ENCODE data around the gene SMG9. TPM values are rescaled to one million over a fixed set of nuclear protein-coding genes. Genes with fewer than 3 reads are reported as not detected.
"Not testable (repeated sequence)": the region's sequence is repeated elsewhere in the genome, so short reads cannot be mapped to it uniquely, and the experiment has no call there.

Gene SMG9
- total and polyA plus RNA-seq, 2 donors (not counting 1 experiment from before 2014, with no cell fraction given) = 6.0 to 6.1 TPM

GRCh38 chr19:43766755-43767043, 11.9 kb upstream of the SMG9 start:
- H4K20me1 ChIP-seq (ENCODE audit: control insufficient read depth, extremely low read depth, insufficient read depth, low read length) = no peaks in the 10 kb centered on the region
- DNase-seq (ENCODE audit: low read depth in 2 of 2) = no peak
- no peaks in the 10 kb centered on the region for H3K79me2 ChIP-seq (ENCODE audit: control insufficient read depth, insufficient read depth, low read length)
- peaks cover 16% of the 10 kb centered on the region for H3K4me1 ChIP-seq (ENCODE audit: control insufficient read depth, extremely low read depth, insufficient read depth, low read length)
- TF ChIP-seq CTCF (conservative IDR thresholded peaks at IDR 0.05 in 1 of 2, IDR thresholded peaks at IDR 0.05 in 1 of 2; ENCODE audit: low read depth in 1 of 2, low read length in 2 of 2) (no peak), EZH2 (IDR thresholded peaks at IDR 0.05; ENCODE audit: low read length, missing control alignments) (no peak)
- no peak overlapping the region for H3K4me2 ChIP-seq (ENCODE audit: extremely low read depth, insufficient read depth, low read length)
- H3K27me3 ChIP-seq (ENCODE audit: control insufficient read depth, insufficient read depth, low read length) = no peaks in the 10 kb centered on the region
- no peak overlapping the region for H2AFZ ChIP-seq (ENCODE audit: low read length)
- no peak overlapping the region for H3K27ac ChIP-seq (ENCODE audit: insufficient read depth, low read length)
- no peaks in the 10 kb centered on the region for H3K9me3 ChIP-seq (ENCODE audit: control insufficient read depth, insufficient read depth, low read depth, low read length)
- H3K36me3 ChIP-seq (ENCODE audit: control insufficient read depth, insufficient read depth, low read length) = no peaks in the 10 kb centered on the region
- no peak overlapping the region for H3K9ac ChIP-seq (ENCODE audit: insufficient read depth, low read length)
- H3K4me3 ChIP-seq (replicated peaks in 1 of 4; ENCODE audit: control extremely low read depth in 1 of 4, insufficient read depth in 1 of 4, low read depth in 3 of 4, low read length in 4 of 4) = no peak overlapping the region

GRCh38 chr19:43765109-43765876, 10.5 kb upstream of the SMG9 start:
- peak; percentile 87 to 99 for DNase-seq (ENCODE audit: low read depth in 2 of 2)
- H3K9ac ChIP-seq (ENCODE audit: insufficient read depth, low read length) = peak overlapping the region; percentile 39
- TF ChIP-seq EZH2 (IDR thresholded peaks at IDR 0.05; ENCODE audit: low read length, missing control alignments) (no peak), CTCF (conservative IDR thresholded peaks at IDR 0.05 in 1 of 2, IDR thresholded peaks at IDR 0.05 in 1 of 2; ENCODE audit: low read depth in 1 of 2, low read length in 2 of 2) (no peak)
- no peaks in the 10 kb centered on the region for H3K27me3 ChIP-seq (ENCODE audit: control insufficient read depth, insufficient read depth, low read length)
- no peaks in the 10 kb centered on the region for H3K9me3 ChIP-seq (ENCODE audit: control insufficient read depth, insufficient read depth, low read depth, low read length)
- peak overlapping the region; percentile 90 for H3K27ac ChIP-seq (ENCODE audit: insufficient read depth, low read length)
- peak overlapping the region; percentile 58 for H3K4me2 ChIP-seq (ENCODE audit: extremely low read depth, insufficient read depth, low read length)
- H3K36me3 ChIP-seq (ENCODE audit: control insufficient read depth, insufficient read depth, low read length) = no peaks in the 10 kb centered on the region
- H3K4me3 ChIP-seq (replicated peaks in 1 of 4; ENCODE audit: control extremely low read depth in 1 of 4, insufficient read depth in 1 of 4, low read depth in 3 of 4, low read length in 4 of 4) = no peak overlapping the region
- peak overlapping the region; percentile 67 for H2AFZ ChIP-seq (ENCODE audit: low read length)
- H4K20me1 ChIP-seq (ENCODE audit: control insufficient read depth, extremely low read depth, insufficient read depth, low read length) = no peaks in the 10 kb centered on the region
- H3K79me2 ChIP-seq (ENCODE audit: control insufficient read depth, insufficient read depth, low read length) = no peaks in the 10 kb centered on the region
- peaks cover 16% of the 10 kb centered on the region for H3K4me1 ChIP-seq (ENCODE audit: control insufficient read depth, extremely low read depth, insufficient read depth, low read length)

GRCh38 chr19:43764684-43765083, 9.9 kb upstream of the SMG9 start:
- peak overlapping the region; percentile 58 for H3K4me2 ChIP-seq (ENCODE audit: extremely low read depth, insufficient read depth, low read length)

More at GRCh38 chr19:43764684-43765083, 9.9 kb upstream of the SMG9 start:
- Histone ChIP-seq H3K27ac (ENCODE audit: insufficient read depth, low read length) (peak overlapping the region; percentile 90), H3K9ac (ENCODE audit: insufficient read depth, low read length) (peak overlapping the region; percentile 39), H3K4me1 (ENCODE audit: control insufficient read depth, extremely low read depth, insufficient read depth, low read length) (peaks cover 16% of the 10 kb centered on the region), H2AFZ (ENCODE audit: low read length) (peak overlapping the region; percentile 67)
- not testable (repeated sequence) for H4K20me1 ChIP-seq (ENCODE audit: control insufficient read depth, extremely low read depth, insufficient read depth, low read length); H3K9me3 ChIP-seq (ENCODE audit: control insufficient read depth, insufficient read depth, low read depth, low read length); H3K36me3 ChIP-seq (ENCODE audit: control insufficient read depth, insufficient read depth, low read length); H3K79me2 ChIP-seq (ENCODE audit: control insufficient read depth, insufficient read depth, low read length); H3K4me3 ChIP-seq (replicated peaks in 1 of 4; ENCODE audit: control extremely low read depth in 1 of 4, insufficient read depth in 1 of 4, low read depth in 3 of 4, low read length in 4 of 4); H3K27me3 ChIP-seq (ENCODE audit: control insufficient read depth, insufficient read depth, low read length); DNase-seq (ENCODE audit: low read depth in 2 of 2)

All from fibroblast of lung (primary cell).